HepG2 (cell line): Measurements from ENCODE around the gene EIF3A. TPM values are rescaled to one million over a fixed set of nuclear protein-coding genes. Genes with fewer than 3 reads are reported as not detected.

Source experiments
- ATRX ChIP-seq: sonication (generic); formaldehyde crosslinking; IDR thresholded peaks from 2 replicates; pipeline ENCODE4 v1.4.0; 2020; ENCODE audit warnings: missing genetic modification reagents, borderline replicate concordance
- DR1 ChIP-seq: sonication (generic); formaldehyde crosslinking; IDR thresholded peaks from 2 replicates; pipeline ENCODE4 v1.8.0; 2021; ENCODE audit warnings: mild to moderate bottlenecking, missing genetic modification reagents, inconsistent platforms
- DZIP1 ChIP-seq: sonication (generic); formaldehyde crosslinking; IDR thresholded peaks from 2 replicates; pipeline ENCODE4 v1.5.0; 2020; ENCODE audit warnings: mild to moderate bottlenecking, missing genetic modification reagents
- FIP1L1 ChIP-seq: fragments of 200-400 bp; formaldehyde crosslinking; IDR thresholded peaks from 2 replicates; pipeline ENCODE4 v1.6.1; 2018; ENCODE audit warnings: low read depth, mild to moderate bottlenecking, low read length, moderate library complexity, borderline replicate concordance; ENCODE audit not compliant: insufficient read depth
- FOXC1 ChIP-seq: sonication (generic); formaldehyde crosslinking; IDR thresholded peaks from 2 replicates; pipeline ENCODE4 v1.8.0; 2022; ENCODE audit warnings: mild to moderate bottlenecking, missing genetic modification reagents, borderline replicate concordance
- IRF9 ChIP-seq: sonication (generic); formaldehyde crosslinking; IDR thresholded peaks from 2 replicates; pipeline ENCODE4 v1.8.0; 2022; ENCODE audit warnings: missing genetic modification reagents, mild to moderate bottlenecking, borderline replicate concordance
- ISL2 ChIP-seq: sonication (generic); formaldehyde crosslinking; IDR thresholded peaks from 2 replicates; pipeline ENCODE4 v1.5.0; 2020; ENCODE audit warnings: missing genetic modification reagents
- KDM5B ChIP-seq: sonication (generic); formaldehyde crosslinking; IDR thresholded peaks from 2 replicates; pipeline ENCODE4 v1.4.0; 2020; ENCODE audit warnings: missing genetic modification reagents, mild to moderate bottlenecking, borderline replicate concordance
- MEF2D ChIP-seq: sonication (generic); formaldehyde crosslinking; IDR thresholded peaks from 2 replicates; pipeline ENCODE4 v1.5.1; 2020; ENCODE audit warnings: mild to moderate bottlenecking, missing genetic modification reagents
- NCOR1 ChIP-seq: fragments of 200-600 bp; sonication (generic); IDR thresholded peaks from 2 replicates; pipeline ENCODE4 v1.7.0; 2017; ENCODE audit warnings: antibody characterized with exemption, low read length, borderline replicate concordance
- NR2F6 ChIP-seq, 2 experiments: IDR thresholded peaks; 2 replicates each; pipeline ENCODE4 v1.6.1; 2016; ENCODE audit warnings: antibody characterized with exemption in 1 of 2, mild to moderate bottlenecking in 1 of 2
- RBAK ChIP-seq: sonication (generic); formaldehyde crosslinking; IDR thresholded peaks from 2 replicates; pipeline ENCODE4 v1.5.1; 2020; ENCODE audit warnings: mild to moderate bottlenecking, missing genetic modification reagents
- SNRNP70 ChIP-seq: fragments of 200-400 bp; formaldehyde crosslinking; IDR thresholded peaks from 2 replicates; pipeline ENCODE4 v1.6.1; 2017; ENCODE audit warnings: mild to moderate bottlenecking, low read depth, low read length, moderate library complexity
- SP5 ChIP-seq: IDR thresholded peaks from 2 replicates; pipeline ENCODE4 v1.6.1; 2016; ENCODE audit warnings: low read depth, borderline replicate concordance
- ZBTB26 ChIP-seq: IDR thresholded peaks from 2 replicates; pipeline ENCODE4 v1.6.1; 2016; ENCODE audit warnings: missing compliant biosample characterization, missing genetic modification reagents, borderline replicate concordance
- ZBTB8A ChIP-seq: sonication (generic); formaldehyde crosslinking; IDR thresholded peaks from 2 replicates; pipeline ENCODE4 v1.4.0; 2020; ENCODE audit warnings: mild to moderate bottlenecking, low read depth, missing genetic modification reagents, borderline replicate concordance
- ZNF251 ChIP-seq: sonication (generic); formaldehyde crosslinking; IDR thresholded peaks from 2 replicates; pipeline ENCODE4 v1.9.0; 2021; ENCODE audit warnings: mild to moderate bottlenecking, missing genetic modification reagents
- ZNF510 ChIP-seq: sonication (generic); formaldehyde crosslinking; IDR thresholded peaks from 2 replicates; pipeline ENCODE4 v1.4.0; 2020; ENCODE audit warnings: low read depth, mild to moderate bottlenecking, missing genetic modification reagents
- ZNF562 ChIP-seq: sonication (generic); formaldehyde crosslinking; IDR thresholded peaks from 2 replicates; pipeline ENCODE4 v1.8.0; 2022; ENCODE audit warnings: missing genetic modification reagents, borderline replicate concordance
- ZNF710 ChIP-seq: sonication (generic); formaldehyde crosslinking; IDR thresholded peaks from 2 replicates; pipeline ENCODE4 v1.5.0; 2020; ENCODE audit warnings: mild to moderate bottlenecking, missing genetic modification reagents, borderline replicate concordance
- ZNF740 ChIP-seq: sonication (generic); formaldehyde crosslinking; IDR thresholded peaks from 2 replicates; pipeline ENCODE4 v1.4.0; 2020; ENCODE audit warnings: missing genetic modification reagents
- ZZZ3 ChIP-seq: sonication (generic); formaldehyde crosslinking; IDR thresholded peaks from 2 replicates; pipeline ENCODE4 v1.4.0; 2020; ENCODE audit warnings: missing genetic modification reagents, mild to moderate bottlenecking, borderline replicate concordance
- polyA plus RNA-seq, 8 experiments: library from polyadenylated mRNA; depleted of rRNA in 3 of 8; stranded (reverse) in 7 of 8; unstranded in 1 of 8; fragments of >200 nt; fragmentation: Illumina TruSeq in 4 of 8; extraction: Trizol in 4 of 8; gene quantifications; 2 replicates each; pipeline versions ENCODE4 v1.2.1 to v1.2.3, GENCODE V29; 2011 to 2016; ENCODE audit warnings: low read depth in 4 of 8, missing spikeins in 1 of 8, mixed read lengths in 1 of 8; ENCODE audit not compliant: insufficient read depth in 1 of 8
- total RNA-seq, 5 experiments: library from RNA; depleted of rRNA; stranded (reverse); fragments of >200 nt; fragmentation: Illumina TruSeq; extraction: Trizol; gene quantifications; 2 replicates each; pipeline ENCODE4 v1.2.3, GENCODE V29; 2016; ENCODE audit warnings: low read depth in 1 of 5

The EIF3A gene
- total and polyA plus RNA-seq, 2 of the 13 experiments (the other 11 are each of a cell fraction or from before 2014, with no cell fraction given), result 25.6 to 117 TPM

- TF ChIP-seq ZNF740 (CRISPR knock-in tag) (no peak), IRF9 (CRISPR knock-in tag) (no peak), ZNF510 (no peak), ZNF710 (CRISPR knock-in tag) (no peak), ZBTB8A (CRISPR knock-in tag) (no peak), ATRX (CRISPR knock-in tag) (no peak), SP5 (CRISPR knock-in tag) (no peak), ZNF562 (CRISPR knock-in tag) (peak; percentile 58; the same call in 1 of the 2 replicates), ZBTB26 (CRISPR knock-in tag) (no peak), FIP1L1 (no peak), NCOR1 (no peak), ZNF251 (CRISPR knock-in tag) (no peak), DZIP1 (CRISPR knock-in tag) (no peak), DR1 (CRISPR knock-in tag) (no peak), MEF2D (CRISPR knock-in tag) (no peak), NR2F6 (IDR thresholded peaks at IDR 0.05) (no peak), NR2F6 (CRISPR knock-in tag; IDR thresholded peaks at IDR 0.05) (no peak), ZZZ3 (no peak), RBAK (CRISPR knock-in tag) (no peak), FOXC1 (CRISPR knock-in tag) (peak; percentile 67; the same call in 1 of the 2 replicates), ISL2 (no peak), KDM5B (CRISPR knock-in tag) (no peak), SNRNP70 (no peak)
These were observed 50.0 kb downstream of the EIF3A start (continued) for GRCh38 chr10:119030421-119031250.
